Type B pancreatic cell (in vitro differentiated cells): ENCODE results near the gene GTF3C6. TPM values are rescaled to one million over a fixed set of nuclear protein-coding genes. Genes with fewer than 3 reads are reported as not detected.
"Not testable (repeated sequence)": the region's sequence is repeated elsewhere in the genome, so short reads cannot be mapped to it uniquely, and the experiment has no call there.

Experiments
- DNase-seq: peaks from one replicate; pipeline ENCODE4 v3.0.0; 2021; ENCODE audit warnings: mixed read lengths; ENCODE audit not compliant: unreplicated experiment; ENCODE audit errors: extremely low spot score
- H3K27ac Mint-ChIP-seq: 2 replicates; pipeline ENCODE4 v1.8.0; 2021; ENCODE audit warnings: mild to moderate bottlenecking, mixed read lengths
- H3K27me3 Mint-ChIP-seq: 2 replicates; pipeline ENCODE4 v1.8.0; 2021; ENCODE audit warnings: mixed read lengths
- H3K36me3 Mint-ChIP-seq: 2 replicates; pipeline ENCODE4 v1.8.0; 2021; ENCODE audit warnings: mixed read lengths
- H3K4me1 Mint-ChIP-seq: one replicate; pipeline ENCODE4 v1.8.0; 2021; ENCODE audit warnings: mixed read lengths; ENCODE audit not compliant: unreplicated experiment
- H3K4me3 Mint-ChIP-seq: 2 replicates; pipeline ENCODE4 v1.8.0; 2021; ENCODE audit warnings: mild to moderate bottlenecking, mixed read lengths
- H3K9me3 Mint-ChIP-seq: 2 replicates; pipeline ENCODE4 v1.8.0; 2021; ENCODE audit warnings: mixed read lengths
- CTCF ChIP-seq: fragments of 200-600 bp; sonication (generic); conservative IDR thresholded peaks from 2 replicates; pipeline ENCODE4 v1.5.0; 2021; ENCODE audit warnings: antibody characterized with exemption, mild to moderate bottlenecking
- total RNA-seq: library from RNA; stranded (reverse); gene quantifications from 2 replicates; pipeline ENCODE4 v1.2.1, GENCODE V29; 2021; ENCODE audit warnings: low replicate concordance

The GTF3C6 gene
- total RNA-seq, 1 donor from 2014 or later = 92.9 TPM

- Mint-ChIP-seq H3K4me3 (no peak overlapping the region), H3K27me3 (no peaks in the 10 kb centered on the region), H3K27ac (no peak overlapping the region), H3K4me1 (no peaks in the 10 kb centered on the region), H3K36me3 (peaks cover 37% of the 10 kb centered on the region), H3K9me3 (no peaks in the 10 kb centered on the region)
- DNase-seq = no peak
- TF ChIP-seq CTCF = no peak
These were observed 7.2 kb downstream of the GTF3C6 start for GRCh38 chr6:110965629-110966229.

GRCh38 chr6:110968661-110969060 is 10.2 kb downstream of the GTF3C6 start:
- not testable (repeated sequence) for DNase-seq, H3K27me3 Mint-ChIP-seq, H3K9me3 Mint-ChIP-seq, H3K4me3 Mint-ChIP-seq, H3K4me1 Mint-ChIP-seq
- H3K36me3 Mint-ChIP-seq = peaks cover 26% of the 10 kb centered on the region
- peak overlapping the region; percentile 30 for H3K27ac Mint-ChIP-seq

- H3K36me3 Mint-ChIP-seq = peaks cover 19% of the 10 kb centered on the region
- no peak overlapping the region for H3K4me3 Mint-ChIP-seq
- H3K27ac Mint-ChIP-seq = no peak overlapping the region
- no peak for DNase-seq
- no peak for TF ChIP-seq CTCF
- no peaks in the 10 kb centered on the region for H3K27me3 Mint-ChIP-seq
- H3K9me3 Mint-ChIP-seq = no peaks in the 10 kb centered on the region
- no peaks in the 10 kb centered on the region for H3K4me1 Mint-ChIP-seq
These were observed 13.0 kb downstream of the GTF3C6 start for GRCh38 chr6:110971468-110971867.

GRCh38 chr6:110976575-110976974 is 18.1 kb downstream of the GTF3C6 start:
- H3K9me3 Mint-ChIP-seq = no peaks in the 10 kb centered on the region
- no peaks in the 10 kb centered on the region for H3K27me3 Mint-ChIP-seq
- DNase-seq = no peak
- no peak overlapping the region for H3K27ac Mint-ChIP-seq
- peaks cover 18% of the 10 kb centered on the region for H3K36me3 Mint-ChIP-seq
- H3K4me1 Mint-ChIP-seq = no peaks in the 10 kb centered on the region
- TF ChIP-seq CTCF = no peak
- H3K4me3 Mint-ChIP-seq = no peak overlapping the region

GRCh38 chr6:110979565-110980101 is 21.1 kb downstream of the GTF3C6 start:
- TF ChIP-seq CTCF = no peak
- H3K4me3 Mint-ChIP-seq = peak overlapping the region; percentile 99
- peaks cover 30% of the 10 kb centered on the region for H3K36me3 Mint-ChIP-seq
- no peaks in the 10 kb centered on the region for H3K9me3 Mint-ChIP-seq
- H3K27me3 Mint-ChIP-seq = no peaks in the 10 kb centered on the region
- no peak for DNase-seq
- peaks cover 12% of the 10 kb centered on the region for H3K4me1 Mint-ChIP-seq
- H3K27ac Mint-ChIP-seq = no peak overlapping the region

- Mint-ChIP-seq H3K27ac (peak overlapping the region; percentile 99), H3K4me3 (peak overlapping the region; percentile 99)
These were observed 21.7 kb downstream of the GTF3C6 start for GRCh38 chr6:110980227-110980626.

More at GRCh38 chr6:110980227-110980626, 21.7 kb downstream of the GTF3C6 start:
- Mint-ChIP-seq H3K9me3 (no peaks in the 10 kb centered on the region), H3K36me3 (peaks cover 35% of the 10 kb centered on the region), H3K27me3 (no peaks in the 10 kb centered on the region), H3K4me1 (peaks cover 12% of the 10 kb centered on the region)
- no peak for DNase-seq
- TF ChIP-seq CTCF = no peak
